Suppressor macrophage treated with lipopolysaccharide for 1 hour (primary cell): ENCODE data around the gene CCDC157.

Source experiments
- DNase-seq, 3 donors: peaks; one replicate each; pipeline ENCODE4 v3.0.0-alpha.2; 2020 to 2022

CCDC157 gene

DNA sequence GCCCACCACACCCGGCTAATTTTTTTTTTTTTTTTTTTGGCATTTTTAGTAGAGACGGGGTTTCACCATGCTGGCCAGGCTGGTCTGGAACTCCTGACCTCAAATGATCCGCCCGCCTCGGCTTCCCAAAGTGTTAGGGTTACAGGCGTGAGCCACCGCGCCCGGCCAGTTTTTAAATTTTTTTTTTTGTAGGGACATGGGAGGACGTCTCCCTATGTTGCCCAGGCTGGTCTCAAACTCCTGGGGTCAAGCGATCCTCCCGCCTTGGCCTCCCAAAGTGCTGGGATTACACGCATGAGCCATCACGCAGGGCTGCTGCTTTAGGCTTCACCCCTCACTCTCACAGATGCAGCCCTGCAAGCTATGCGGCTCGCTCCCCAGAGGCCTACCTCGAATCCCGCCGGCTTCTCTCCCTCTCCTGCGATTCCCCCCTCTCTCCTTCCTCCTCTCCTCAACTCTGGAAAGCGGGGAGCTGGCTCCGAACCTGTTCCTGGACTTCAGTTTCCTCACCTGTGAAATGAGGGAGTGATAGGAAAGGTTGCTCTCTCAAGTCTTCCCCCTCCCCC lies 926 bp downstream of the CCDC157 start:
- no peak for DNase-seq

DNA sequence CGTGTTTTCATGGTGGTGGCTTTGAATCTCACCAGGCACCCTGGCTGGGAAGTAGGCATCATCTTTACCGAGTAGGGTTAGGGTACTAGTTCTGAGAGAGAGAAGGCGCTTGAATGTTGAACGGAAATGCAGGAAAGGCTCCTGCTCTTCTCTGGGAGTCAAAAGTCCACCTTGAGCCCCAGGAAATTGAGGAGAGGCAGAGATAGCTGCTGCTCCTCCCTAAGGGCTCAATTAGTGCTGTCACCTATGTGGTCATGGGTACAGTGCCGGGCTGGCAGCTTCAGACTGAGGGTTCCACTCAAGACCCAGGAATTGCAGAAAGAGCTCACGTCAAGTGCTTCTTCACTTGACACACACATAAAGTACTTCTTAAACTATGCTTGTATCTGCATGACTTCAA lies 1.7 kb downstream of the CCDC157 start:
- no peak for DNase-seq

DNA sequence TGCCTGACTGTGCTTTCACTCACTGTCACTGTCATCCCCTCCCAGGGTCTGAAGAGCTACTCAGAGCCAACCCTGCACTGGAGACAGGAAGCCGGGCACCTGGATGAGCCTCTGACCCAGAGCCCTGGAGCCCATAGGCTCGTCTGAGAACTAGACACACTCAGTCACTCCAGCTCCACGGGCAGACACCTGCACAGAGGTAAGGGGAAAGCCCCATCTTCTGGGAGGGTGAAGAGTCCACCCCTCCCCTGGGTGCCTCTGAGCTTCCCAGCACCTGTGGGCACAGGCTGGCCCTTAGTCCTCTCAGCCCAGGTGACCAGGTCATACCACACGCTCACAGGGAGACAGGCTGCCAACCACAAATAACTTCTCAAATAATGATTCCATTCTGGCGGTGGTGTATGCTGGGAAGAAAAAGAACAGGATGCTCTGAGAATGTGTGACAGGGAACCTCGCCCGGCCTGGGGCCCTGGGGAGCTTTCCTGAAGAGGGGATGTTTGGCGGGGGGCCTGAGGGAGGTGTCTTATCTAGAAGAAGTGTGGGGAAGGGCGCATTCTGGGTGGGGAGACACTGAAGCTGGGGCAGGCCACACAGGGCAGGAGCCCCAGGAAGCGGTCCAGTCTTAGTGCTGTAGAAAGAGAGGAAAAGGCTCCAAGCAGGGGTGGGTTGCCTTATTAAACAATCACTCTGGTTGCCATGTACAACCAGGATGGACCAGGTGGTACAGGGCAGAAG lies 5.3 kb downstream of the CCDC157 start:
- no peak for DNase-seq

DNA sequence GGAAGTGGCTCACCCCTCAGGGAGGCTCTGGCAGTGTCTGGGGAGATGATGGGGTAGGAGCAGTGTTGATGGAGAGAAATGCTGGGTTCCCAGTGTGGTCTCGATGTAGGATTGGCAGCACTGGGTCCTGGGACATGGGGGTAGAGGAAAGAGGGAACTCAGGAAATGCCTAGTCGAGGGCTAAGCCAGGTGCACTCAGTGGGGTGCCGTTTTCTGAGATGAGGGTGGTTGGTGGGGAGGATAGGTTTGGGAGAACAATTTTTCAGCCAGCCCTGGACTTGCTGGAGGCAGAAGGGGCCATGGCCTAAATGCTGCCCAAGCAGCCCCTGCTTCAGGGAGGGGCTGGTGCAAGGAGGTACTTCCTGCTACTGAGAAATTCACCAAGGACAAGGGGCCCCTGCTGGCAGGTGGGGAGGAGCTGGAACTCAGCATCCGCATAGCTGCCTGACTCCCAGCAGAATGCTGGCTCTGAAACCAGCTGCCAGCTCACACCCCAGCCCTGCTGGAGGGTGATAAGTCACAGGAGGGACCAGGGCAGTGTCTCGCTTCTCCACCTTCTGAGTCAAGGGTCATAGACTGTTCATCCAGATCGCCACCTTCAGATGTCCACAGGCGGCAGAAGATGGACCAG lies 6.0 kb downstream of the CCDC157 start:
- DNase-seq = no peak

DNA sequence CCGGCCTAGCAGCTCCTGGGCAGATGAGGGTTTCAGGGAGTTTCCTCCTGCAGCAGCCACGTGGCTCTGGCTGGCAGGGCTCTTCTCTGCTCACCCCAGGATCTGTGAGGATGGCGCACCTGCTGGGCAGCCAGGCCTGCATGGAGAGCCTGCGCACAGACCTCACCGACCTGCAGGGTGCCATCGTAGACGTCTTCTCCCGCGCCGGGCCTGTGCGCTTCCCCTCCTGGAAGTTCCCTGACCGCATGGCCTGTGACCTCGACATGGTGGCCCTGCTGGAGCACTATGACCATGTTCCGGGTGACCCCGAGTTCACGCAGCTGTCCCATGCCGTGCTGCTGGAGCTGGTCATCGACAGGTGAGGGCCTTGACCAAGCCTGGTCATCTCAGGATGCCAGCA lies 9.1 kb downstream of the CCDC157 start:
- DNase-seq = no peak

DNA sequence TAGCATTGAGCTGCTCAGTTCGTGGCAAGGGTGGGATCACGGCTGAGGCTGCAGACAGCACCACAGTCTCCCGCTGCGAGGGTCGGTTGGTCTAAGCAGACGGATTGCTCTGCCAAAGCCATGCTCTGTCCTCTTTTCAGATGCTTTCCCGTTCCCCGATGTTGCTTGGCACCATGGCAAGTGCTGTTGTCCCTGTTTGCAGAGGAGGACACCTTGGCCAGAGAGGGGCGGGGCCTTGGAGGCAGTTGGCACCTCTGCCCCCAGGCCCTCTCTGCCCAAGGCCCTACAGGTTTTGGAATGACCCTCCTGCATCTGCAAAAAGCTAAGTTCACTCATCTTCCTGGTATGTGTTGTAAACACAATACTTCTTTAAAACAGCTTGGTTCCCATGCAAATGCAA lies 11.6 kb downstream of the CCDC157 start:
- DNase-seq = no peak

DNA sequence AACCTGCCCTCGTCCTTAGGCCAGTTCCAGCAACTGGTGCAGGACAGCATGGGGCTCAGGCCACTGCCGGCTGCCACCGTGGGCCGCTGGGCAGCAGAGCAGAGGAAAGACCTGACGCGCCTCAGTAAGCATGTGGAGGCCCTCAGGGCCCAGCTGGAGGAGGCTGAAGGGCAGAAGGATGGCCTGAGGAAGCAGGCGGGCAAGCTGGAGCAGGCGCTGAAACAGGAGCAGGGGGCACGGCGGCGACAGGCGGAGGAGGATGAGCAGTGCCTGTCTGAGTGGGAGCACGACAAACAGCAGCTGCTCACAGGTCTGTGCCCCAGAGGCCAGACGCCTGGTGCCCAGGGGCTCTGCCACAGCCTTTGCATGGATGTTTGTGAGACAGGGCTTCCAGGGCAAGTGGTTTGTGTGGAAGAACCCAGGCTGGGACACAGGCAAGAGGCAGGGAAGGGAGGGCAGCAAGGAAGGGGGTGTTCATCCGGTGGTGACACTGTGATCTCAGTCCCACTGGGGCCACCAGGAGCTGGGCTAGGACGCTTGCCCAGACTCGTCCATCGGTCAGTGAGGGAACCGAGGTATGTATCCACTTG lies 13.9 kb downstream of the CCDC157 start:
- DNase-seq = no peak

DNA sequence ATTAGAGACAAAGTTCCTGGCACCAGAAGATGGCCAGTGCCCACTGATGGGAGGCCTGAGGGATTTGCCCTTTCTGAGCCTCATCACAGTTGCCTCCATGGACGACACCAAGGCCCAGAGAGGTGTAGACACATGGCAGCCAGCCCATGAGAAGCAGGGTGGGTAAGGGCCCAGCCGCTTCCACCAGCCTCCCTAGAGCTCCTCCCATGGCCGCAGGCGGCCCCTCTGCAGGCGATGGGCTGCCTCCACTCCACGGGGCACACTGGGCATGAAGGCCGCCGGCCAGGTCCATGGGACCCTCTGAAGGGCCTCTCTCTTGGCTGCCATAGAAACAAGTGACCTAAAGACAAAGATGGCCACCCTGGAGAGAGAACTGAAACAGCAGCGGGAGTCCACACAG lies 14.5 kb downstream of the CCDC157 start:
- no peak for DNase-seq

DNA sequence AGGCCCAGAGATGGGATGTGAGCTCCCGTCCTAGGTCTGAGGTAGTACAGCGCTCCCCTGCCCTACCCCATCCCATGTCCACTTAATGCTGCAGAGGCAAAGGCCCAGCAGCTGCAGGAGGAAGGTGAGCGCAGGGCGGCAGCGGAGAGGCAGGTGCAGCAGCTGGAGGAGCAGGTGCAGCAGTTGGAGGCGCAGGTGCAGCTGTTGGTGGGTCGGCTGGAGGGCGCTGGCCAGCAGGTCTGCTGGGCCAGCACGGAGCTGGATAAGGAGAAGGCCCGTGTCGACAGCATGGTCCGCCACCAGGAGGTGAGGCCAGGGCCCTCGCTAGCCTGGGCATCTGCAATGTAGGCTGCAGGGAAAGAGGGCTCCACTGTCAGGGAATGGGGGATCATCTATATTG lies 15.2 kb downstream of the CCDC157 start:
- DNase-seq = no peak

DNA sequence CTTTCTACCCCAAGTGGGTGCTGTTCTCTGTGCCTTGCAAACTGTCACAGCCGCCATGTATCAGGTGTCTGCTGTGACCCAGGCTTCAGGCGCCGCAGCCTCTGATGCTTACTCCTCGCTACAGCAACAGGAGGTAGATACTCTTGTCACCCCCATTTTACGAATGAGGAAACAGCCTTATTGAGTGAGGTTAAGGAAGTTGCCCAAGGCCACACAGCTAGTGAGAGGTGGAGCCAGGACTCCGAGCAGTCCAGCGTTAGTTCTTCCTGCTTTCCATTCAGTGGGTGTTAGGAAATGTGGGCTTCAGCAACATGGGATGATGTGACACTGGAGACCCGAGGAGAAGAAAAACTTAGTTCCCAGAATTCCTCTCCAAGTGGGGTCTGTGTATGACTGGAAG lies 16.1 kb downstream of the CCDC157 start:
- peak; percentile 53 to 60 (median 60) for DNase-seq

DNA sequence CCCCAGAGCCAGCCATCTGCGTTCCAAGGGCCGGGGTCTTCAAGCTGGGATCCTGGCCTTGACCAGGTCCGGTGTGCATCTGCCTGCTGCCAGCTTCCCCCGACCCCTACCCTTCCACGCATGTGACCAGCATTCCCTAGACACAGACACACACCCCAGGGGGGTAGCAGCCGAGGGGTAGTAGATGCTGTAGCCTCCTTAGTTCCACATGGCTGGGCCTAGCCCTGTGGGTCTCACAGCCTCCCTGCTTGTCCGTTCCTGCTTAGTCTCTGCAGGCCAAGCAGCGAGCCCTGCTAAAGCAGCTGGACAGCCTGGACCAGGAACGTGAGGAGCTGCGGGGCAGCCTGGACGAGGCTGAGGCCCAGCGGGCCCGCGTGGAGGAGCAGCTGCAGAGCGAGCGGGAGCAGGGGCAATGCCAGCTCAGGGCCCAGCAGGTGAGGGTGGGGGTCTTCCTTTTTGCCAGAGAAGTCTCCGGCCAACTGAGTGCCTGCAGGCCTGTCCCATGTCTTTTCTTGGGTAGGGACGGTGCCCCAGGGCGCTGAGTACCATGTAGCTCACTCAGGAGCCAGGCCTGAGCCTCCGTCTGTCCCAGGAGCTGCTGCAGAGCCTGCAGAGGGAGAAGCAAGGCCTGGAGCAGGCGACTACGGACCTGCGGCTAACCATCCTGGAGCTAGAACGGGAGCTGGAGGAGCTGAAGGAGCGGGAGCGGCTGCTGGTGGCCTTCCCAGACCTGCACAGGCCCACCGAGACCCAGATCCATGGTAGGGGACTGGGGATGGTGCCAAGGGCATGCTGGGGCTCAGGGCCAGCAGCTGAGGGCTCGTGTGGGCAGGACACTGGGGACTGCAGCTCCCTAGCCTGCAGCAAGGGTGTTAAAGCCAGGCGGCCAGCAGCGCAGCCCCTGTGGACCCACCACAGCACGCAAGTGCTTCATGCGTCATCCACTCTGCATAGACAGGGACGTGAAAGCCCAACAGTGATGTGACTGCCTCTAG lies 16.8 kb downstream of the CCDC157 start:
- DNase-seq = no peak

DNA sequence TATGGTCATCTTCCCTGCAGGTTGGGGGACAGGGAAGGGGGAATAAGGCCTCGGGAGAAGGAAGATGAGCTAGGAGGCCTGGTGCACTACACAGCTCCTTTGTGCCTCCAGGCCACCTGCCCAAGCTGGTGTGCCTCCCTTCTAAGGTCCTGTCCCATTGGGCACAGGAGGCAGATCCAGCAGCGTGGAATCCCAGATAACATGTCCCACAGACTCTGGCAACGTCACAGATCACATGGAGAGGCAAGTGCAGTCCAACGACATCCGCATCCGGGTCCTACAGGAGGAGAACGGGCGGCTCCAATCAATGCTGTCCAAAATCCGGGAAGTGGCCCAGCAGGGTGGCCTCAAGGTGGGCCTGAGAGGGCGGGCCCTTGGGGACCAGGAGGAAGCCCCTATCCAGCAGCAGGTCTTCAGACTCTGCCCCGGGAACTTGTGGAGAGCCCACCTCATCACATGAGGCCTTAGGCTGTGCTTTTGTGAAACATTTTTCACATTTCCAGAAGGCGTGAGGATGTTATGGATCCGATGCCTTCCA lies 18.6 kb downstream of the CCDC157 start:
- no peak for DNase-seq

DNA sequence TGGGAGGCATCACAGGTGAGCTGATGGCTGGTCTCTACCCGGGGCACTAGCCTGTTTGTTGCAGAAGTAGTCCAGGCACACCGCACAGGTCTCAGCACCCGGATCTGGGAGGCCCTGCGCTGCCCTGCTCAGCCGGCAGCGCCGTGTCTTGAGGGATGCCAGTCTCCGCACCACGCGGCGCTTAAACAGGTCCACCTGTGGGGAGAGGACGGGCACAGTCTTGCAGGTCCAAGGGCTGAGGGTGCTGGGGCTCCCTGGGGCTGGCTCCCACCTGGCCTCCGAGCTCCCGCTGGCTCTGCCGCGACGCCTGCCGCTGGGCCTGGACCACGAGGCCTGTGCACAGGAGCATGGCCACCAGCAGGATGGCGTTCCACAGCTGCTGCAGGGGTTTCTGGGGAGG lies 23.2 kb downstream of the CCDC157 start:
- DNase-seq = no peak

DNA sequence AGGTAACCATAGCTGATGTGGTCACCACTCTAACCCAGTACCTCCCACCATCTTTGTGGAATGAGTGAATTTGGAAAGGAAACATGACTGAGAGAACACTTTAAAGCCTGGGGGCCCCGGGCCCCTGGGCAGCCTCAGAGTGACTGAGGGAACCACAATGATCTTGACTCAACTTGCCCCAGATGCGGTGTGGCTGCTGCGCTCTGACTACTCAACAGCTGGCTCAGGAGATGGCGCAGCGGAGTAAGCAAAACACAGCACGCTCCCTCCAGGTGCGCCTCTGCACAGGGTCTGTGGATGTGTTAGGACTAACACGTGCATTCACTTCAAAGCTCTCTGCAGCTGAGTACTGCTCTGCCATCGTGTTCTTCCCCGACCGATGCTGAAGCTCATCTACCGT lies 24.5 kb downstream of the CCDC157 start:
- no peak for DNase-seq

DNA sequence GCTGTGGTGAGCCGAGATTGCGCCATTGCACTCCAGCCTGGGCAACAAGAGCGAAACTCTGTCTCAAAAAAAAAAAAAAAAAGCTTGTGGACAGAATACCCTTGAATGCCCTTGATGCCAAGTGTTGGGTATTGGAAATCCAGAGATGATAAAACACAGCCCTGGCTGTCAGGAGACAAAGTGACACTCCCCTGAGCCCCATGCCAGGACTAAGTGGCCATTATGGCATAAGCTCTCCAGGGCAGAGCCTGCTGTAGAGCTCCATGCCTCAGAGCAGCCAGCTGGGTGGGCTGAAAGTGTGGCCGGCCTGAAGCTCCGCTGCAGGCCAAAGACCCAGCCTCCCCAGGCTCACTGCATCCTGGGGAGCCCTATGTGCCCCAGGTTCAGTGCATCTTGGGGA lies 25.5 kb downstream of the CCDC157 start:
- no peak for DNase-seq

DNA sequence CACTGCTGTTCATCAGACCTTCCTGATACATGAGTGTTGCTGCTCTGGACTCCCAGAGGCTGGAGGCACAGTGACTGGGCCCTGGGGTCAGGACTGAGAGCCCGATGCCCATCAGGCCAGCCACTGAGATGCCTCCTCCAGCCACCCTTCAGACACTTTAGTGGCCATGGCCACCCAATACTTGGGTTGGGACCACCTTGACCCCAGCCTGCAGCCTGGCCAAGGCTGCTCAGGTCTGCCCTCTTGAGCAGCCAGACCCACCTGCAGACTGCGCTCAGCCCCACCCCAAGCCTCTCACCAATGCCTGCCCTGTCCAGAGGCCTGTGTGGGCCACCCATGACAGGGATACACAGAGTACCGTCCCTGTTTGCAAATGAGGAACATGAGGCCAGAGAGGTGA lies 26.3 kb downstream of the CCDC157 start:
- DNase-seq = no peak

DNA sequence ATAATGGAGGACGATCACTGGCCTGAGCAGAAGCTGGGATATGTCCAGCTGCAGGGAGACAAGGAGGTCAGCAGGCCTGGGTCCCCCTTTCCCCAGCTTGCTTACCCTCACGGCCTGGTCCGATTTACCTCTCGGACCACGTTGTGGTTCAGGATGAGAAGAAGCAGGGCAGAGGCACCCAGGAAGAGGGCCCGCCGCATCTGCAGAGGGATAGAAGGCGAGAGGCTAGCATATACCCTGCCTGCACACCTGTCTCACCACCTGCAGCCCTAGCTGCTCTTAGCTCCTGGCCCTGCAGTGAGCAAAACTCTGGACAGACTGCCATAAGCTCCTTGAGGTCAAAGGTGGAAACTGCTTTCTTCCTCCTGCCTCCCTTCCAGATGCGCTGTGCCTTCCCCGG lies 29.1 kb downstream of the CCDC157 start:
- no peak for DNase-seq

DNA sequence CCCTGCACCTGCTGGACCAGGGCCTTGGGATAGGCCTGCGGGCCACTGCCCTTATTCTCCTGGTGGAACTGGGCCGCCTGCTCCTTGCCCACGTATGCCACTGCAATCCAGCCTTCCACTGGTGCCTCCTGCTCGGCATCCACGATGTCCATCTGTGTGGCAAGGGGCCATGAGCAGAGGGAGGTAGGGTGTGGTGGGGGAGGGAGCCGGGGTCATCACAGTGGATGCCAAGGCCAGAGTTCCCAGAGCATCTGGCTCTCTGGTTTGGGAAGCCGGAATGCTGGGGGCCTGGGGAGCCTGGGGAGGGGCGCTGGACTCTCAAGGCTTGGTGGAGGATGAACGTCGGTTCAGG lies 29.8 kb downstream of the CCDC157 start:
- no peak for DNase-seq

DNA sequence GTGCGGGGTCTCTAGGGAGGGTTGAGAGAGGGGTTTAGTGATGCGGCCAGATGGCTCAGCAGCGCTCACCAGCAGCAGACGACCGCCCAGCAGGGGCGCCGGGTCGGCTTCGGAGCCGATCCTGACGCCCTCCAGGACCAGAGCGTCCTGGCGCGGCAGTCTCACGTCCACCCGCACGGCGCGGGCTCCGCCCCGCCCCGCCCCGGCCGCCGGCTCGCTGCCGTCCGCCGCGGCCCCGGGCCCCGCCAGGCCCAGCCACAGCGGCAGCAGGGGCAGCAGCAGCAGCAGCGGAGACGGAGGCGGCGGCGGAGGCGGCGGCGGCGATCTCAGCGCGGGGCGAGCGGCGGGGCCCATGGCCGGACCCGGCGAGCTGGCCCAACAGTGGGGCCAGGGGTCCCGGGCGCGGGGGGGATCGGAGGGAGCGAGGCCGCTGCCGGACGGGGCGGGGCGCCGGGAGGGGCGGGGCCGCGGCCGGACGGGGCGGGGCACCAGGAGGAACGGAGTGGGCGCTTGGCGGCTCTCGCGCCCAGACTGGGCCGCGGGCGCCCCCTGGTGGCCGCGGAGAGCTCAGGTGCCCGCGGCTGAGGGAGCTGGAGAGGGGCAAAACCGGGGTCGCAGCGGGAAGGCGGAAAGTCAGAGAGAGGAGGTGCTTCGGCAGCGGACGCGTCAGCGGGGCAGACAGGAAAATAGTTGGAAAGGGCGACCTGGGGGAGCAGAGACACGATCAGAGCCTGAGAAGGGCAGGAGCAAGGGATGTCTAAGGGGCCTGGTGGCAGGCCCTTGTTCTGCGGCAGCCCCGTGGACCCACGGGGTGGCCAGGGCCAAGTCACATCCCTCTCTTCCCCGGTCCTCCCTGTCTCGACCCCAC lies 30.4 kb downstream of the CCDC157 start, which contains the start of gene RNF215:
TSS of gene RNF215 (minus strand) at position 452 of the 868 bp plus-strand sequence. CDS start at position 354, 98 bp downstream.
- DNase-seq = peak; percentile 85 to 97 (median 94)

DNA sequence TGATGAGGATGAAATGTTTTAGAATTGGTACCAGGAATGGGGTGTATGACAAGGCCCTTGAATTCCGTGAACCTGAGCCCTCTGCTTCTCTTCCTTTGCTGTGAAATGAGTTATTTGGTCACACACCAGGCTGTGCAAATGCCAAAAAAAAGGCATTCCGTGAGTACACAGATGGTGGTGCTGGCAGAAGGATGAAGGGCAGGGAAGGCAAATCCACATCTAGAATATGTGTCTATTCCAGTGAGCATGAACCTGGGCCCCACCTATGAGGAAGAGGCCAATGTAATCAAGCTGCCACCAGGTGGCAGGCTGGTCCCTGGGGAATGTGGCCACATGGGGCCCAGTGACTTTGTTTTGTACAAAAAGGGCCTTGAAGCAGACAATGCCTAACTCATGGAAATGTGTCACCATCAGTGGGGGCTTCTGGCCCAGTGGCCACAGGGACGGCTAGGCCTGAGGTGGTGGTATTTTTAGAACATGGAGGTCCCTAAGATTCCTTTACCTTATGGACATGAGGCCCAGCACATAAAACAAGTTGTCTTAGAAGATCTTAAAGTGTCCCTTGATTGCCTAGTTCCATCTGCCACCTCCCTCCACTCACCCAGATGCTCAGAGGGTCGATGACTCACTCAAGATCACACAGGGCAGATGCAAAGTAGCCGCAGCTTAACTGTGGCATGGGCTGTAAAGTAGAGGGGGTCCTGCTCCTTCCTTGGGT lies 34.3 kb downstream of the CCDC157 start:
- DNase-seq = peak; percentile 86 to 91 (median 88)
